ENCODE measurements around the gene CD4. TPM values are rescaled to one million over a fixed set of nuclear protein-coding genes. Genes with fewer than 3 reads are reported as not detected.

The CD4 gene
- polyA plus RNA-seq, 1 of the 3 experiments (the other 2 are of a cell fraction): 0.02 TPM

DNA sequence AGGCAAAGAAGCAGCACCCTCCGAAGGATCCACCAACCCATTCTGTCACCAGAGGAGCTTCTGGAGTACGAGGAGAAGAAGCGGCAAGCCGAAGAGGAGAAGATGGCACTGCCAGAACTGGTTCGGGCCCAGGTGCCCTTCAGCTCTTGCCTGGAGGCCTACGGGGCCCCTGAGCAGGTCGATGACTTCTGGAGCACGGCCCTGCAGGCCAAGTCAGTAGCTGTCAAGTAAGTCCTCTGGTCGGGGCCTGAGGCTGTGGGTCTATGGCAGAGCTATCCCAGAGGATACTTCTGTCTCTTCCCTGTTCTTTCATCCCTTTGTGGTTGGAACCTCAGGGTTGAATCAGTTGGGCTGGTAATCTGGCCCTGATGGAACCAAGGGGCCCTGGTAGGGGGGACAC lies 72.1 kb downstream of the CD4 start:
- Histone ChIP-seq H3K9me2 (no peaks in the 10 kb centered on the region), H2AFZ (ENCODE audit: low read depth) (no peak overlapping the region), H3K36me3 (replicated peaks in 1 of 2; ENCODE audit: control insufficient read depth in 1 of 2, insufficient read depth in 2 of 2, low read length in 1 of 2) (peaks cover 40 to 78% of the 10 kb centered on the region in 2 experiments), H3F3A (replicated peaks; ENCODE audit: insufficient read depth) (peaks cover 5% of the 10 kb centered on the region), H3K27me3 (ENCODE audit: insufficient read depth) (no peaks in the 10 kb centered on the region), H3K27ac (ENCODE audit: low read depth in 2 of 2, low read length in 1 of 2) (no peak overlapping the region), H3K4me1 (ENCODE audit: control insufficient read depth in 1 of 2, insufficient read depth in 2 of 2, low read depth in 1 of 2, low read length in 1 of 2) (peaks cover 0 to 1% of the 10 kb centered on the region in 2 experiments; a peak in 2 of 4 replicates), H3K4me3 (ENCODE audit: low read depth in 2 of 2, low read length in 1 of 2) (no peak overlapping the region), H4K20me1 (ENCODE audit: insufficient read depth) (no peaks in the 10 kb centered on the region), H3K79me2 (ENCODE audit: insufficient read depth) (no peaks in the 10 kb centered on the region), H3K9me3 (no peaks in the 10 kb centered on the region), H3K4me2 (no peak overlapping the region), H3K9ac (no peak overlapping the region)
- CTCF ChIA-PET: interaction anchor here (0.7 to 2.4 kb wide), 6 partner anchors 8 to 31 kb away, joined by 3 to 13 read pairs (median 6); partner anchors contain the start of gene SPSB2
- POLR2A ChIA-PET: interaction anchor here (1.1 kb wide), 1 partner anchor 10 kb away, joined by 3 read pairs; the partner anchor contains the start of gene USP5
- DNase-seq: no peak
- TF ChIP-seq FOXJ3 (CRISPR knock-in tag; IDR thresholded peaks at IDR 0.05) (no peak), SMC3 (IDR thresholded peaks at IDR 0.05; ENCODE audit: low read depth, low read length) (no peak), EZH2phosphoT487 (IDR thresholded peaks at IDR 0.05; ENCODE audit: borderline replicate concordance, low read depth) (no peak), MXI1 (IDR thresholded peaks at IDR 0.05; ENCODE audit: low read depth, low read length) (no peak), GATA2 (CRISPR knock-in tag; IDR thresholded peaks at IDR 0.05) (no peak), JUND (IDR thresholded peaks at IDR 0.05) (no peak), TCF12 (IDR thresholded peaks at IDR 0.05) (no peak), RXRA (IDR thresholded peaks at IDR 0.05; ENCODE audit: borderline replicate concordance, low read depth) (no peak), NRF1 (IDR thresholded peaks at IDR 0.05; ENCODE audit: low read depth, low read length) (no peak), RCOR1 (IDR thresholded peaks at IDR 0.05; ENCODE audit: low read length) (no peak), TAF1 (IDR thresholded peaks at IDR 0.05; ENCODE audit: borderline replicate concordance, low read depth, low read length) (no peak), POLR2AphosphoS5 (IDR thresholded peaks at IDR 0.05; ENCODE audit: low read depth, low read length) (no peak), USF1 (IDR thresholded peaks at IDR 0.05; ENCODE audit: borderline replicate concordance, low read depth) (no peak), FOSL2 (IDR thresholded peaks at IDR 0.05; ENCODE audit: borderline replicate concordance, low read depth) (no peak), NFIC (IDR thresholded peaks at IDR 0.05; ENCODE audit: borderline replicate concordance) (no peak), SIN3A (IDR thresholded peaks at IDR 0.05; ENCODE audit: borderline replicate concordance, low read depth, low read length) (no peak), FOXM1 (IDR thresholded peaks at IDR 0.05; ENCODE audit: low read depth) (no peak), TEAD4 (IDR thresholded peaks at IDR 0.05; ENCODE audit: borderline replicate concordance, insufficient read depth) (no peak)
- TF ChIP-seq, protein P1, sequence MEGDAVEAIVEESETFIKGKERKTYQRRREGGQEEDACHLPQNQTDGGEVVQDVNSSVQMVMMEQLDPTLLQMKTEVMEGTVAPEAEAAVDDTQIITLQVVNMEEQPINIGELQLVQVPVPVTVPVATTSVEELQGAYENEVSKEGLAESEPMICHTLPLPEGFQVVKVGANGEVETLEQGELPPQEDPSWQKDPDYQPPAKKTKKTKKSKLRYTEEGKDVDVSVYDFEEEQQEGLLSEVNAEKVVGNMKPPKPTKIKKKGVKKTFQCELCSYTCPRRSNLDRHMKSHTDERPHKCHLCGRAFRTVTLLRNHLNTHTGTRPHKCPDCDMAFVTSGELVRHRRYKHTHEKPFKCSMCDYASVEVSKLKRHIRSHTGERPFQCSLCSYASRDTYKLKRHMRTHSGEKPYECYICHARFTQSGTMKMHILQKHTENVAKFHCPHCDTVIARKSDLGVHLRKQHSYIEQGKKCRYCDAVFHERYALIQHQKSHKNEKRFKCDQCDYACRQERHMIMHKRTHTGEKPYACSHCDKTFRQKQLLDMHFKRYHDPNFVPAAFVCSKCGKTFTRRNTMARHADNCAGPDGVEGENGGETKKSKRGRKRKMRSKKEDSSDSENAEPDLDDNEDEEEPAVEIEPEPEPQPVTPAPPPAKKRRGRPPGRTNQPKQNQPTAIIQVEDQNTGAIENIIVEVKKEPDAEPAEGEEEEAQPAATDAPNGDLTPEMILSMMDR (IDR thresholded peaks at IDR 0.05): no peak
- TF ChIP-seq, protein P2, sequence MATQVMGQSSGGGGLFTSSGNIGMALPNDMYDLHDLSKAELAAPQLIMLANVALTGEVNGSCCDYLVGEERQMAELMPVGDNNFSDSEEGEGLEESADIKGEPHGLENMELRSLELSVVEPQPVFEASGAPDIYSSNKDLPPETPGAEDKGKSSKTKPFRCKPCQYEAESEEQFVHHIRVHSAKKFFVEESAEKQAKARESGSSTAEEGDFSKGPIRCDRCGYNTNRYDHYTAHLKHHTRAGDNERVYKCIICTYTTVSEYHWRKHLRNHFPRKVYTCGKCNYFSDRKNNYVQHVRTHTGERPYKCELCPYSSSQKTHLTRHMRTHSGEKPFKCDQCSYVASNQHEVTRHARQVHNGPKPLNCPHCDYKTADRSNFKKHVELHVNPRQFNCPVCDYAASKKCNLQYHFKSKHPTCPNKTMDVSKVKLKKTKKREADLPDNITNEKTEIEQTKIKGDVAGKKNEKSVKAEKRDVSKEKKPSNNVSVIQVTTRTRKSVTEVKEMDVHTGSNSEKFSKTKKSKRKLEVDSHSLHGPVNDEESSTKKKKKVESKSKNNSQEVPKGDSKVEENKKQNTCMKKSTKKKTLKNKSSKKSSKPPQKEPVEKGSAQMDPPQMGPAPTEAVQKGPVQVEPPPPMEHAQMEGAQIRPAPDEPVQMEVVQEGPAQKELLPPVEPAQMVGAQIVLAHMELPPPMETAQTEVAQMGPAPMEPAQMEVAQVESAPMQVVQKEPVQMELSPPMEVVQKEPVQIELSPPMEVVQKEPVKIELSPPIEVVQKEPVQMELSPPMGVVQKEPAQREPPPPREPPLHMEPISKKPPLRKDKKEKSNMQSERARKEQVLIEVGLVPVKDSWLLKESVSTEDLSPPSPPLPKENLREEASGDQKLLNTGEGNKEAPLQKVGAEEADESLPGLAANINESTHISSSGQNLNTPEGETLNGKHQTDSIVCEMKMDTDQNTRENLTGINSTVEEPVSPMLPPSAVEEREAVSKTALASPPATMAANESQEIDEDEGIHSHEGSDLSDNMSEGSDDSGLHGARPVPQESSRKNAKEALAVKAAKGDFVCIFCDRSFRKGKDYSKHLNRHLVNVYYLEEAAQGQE (IDR thresholded peaks at IDR 0.05; ENCODE audit: low read depth, low read length): no peak
- 98% methylated on average over 5 of the region's 9 CpGs for WGBS (ENCODE audit: low lambda C conversion rate)
